HG03520 (cell line): ENCODE data around the gene CDH23.

Source experiments
- ATAC-seq: cut with Tn5 transposase; IDR thresholded peaks from one replicate; pipeline ENCODE4 v1.9.1; 2021; ENCODE audit warnings: mild to moderate bottlenecking, moderate library complexity; ENCODE audit not compliant: unreplicated experiment

Gene CDH23

DNA sequence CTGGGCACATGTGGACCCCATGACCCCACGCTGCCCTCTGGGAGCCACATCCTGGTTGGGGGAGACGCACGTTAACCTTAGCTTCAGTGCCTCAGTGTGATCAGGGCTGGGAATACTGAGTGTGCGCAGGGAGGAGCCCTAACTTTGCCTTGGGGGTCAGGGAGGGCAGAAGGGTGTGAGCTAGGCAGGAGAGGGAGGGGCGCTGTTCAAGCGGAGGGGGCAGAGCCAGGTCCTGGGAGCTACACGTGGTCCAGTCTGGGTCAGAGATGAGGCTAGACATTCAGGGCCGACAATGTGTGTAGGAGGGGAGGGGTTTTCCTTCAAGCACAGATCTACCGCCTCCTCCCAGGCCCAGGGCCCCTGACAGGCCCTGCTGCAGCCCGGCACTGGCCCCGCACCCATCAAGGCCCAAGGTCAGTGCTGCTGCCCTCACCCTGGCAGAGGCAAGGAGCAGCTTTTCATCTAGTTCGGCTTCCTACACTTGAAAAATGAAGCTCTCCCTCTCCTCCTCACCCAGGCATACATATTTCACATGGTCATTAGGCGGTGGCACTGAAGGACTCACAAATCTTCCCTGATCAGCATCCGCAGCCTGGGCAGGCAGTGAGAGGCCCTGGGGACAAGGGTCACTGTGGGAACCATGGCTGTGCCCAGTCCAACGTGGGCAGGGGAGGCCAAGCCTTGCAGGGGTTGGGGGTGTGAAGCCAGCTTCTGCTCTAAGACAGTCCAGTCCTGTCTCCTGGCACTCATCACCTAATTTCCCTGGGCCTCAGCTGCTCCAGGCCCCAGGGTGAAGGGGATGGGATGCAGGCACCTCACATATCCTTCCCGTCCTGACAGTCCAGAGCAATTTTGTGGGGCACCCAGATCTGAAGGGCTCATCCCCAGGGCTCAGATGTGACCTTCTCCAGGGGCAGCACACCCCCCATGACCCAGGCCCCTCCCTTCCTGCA is 275.6 kb downstream of the CDH23 start:
- ATAC-seq = no peak

DNA sequence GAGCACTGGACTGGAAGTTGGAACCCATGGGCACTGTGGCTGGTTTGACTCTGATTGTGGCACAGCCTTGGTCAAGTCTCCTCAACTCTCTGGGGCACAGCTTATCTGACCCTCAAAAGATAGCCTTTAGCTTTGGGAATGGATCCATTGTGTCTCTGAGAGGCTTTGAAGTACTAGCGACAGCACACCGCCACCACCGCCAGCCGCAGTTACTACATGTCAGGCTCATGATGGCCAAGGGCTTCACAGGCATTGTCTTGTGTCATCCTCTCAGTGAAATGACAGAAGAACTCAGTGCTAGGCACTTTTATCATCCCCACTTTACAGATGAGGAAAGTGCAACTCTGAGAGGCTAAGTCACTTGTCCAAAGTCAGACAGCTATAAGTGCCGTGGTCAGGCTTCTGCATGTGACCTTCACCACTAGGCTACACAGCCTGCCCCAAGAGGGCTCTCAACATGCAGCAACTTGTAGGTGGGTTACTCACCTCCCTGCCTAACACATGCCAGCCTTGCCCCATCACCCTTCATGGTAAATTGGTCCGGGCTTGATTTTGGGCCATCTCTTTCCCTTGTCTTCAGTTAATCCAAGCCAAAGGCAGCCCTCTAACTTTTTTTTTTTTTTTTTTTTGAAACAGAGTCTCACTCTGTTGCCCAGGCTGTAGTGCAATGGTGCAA is 278.7 kb downstream of the CDH23 start:
- no peak for ATAC-seq

DNA sequence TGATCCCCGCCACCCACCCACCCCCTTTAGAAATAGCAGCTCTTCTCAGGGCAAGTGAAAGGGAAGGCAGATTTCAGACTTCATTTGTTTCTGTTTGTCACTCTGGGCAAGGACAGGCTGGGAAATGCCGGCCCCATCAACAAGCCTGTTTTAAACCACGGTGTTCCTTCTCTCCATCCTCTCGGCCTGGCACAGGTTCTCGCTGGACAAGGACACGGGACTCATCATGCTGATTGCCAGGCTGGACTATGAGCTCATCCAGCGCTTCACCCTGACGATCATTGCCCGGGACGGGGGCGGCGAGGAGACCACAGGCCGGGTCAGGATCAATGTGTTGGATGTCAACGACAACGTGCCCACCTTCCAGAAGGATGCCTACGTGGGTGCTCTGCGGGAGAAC is 280.5 kb downstream of the CDH23 start:
- ATAC-seq = no peak

DNA sequence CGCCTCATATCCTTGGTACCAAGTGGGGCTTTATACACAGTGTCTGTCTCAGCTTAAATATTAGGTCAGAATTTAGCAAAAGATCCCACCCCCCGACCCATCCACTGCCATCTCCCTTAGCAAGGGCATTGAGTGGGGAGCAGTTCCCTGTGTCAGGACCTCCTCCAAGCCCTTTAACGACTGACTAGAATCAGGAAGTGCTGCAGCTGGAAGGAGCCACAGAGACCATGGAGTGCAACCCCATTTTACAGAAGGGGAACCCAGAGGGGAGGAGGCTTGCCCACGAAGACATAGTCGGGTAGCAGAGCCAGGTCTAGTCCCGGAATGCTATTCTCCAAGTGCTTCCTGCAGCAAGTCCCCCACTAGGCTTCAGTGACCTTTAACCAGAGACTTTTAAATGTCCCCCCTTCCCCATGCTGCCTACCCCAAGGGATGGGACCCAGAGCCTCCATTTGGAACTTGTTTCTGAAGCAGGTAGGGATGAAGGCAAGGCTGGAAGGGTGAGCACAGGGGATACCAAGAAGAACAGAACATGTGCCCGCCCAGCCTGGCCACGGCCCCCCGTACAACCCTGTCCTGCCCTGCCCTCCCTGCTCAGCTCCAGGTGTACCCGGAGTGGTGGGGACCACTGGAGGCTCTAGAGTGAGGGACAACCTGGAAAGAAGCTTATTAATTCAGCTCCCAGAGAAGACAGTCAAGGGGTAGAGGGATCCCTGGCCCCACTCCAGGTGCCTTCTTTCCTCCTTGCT is 281.5 kb downstream of the CDH23 start:
- no peak for ATAC-seq

DNA sequence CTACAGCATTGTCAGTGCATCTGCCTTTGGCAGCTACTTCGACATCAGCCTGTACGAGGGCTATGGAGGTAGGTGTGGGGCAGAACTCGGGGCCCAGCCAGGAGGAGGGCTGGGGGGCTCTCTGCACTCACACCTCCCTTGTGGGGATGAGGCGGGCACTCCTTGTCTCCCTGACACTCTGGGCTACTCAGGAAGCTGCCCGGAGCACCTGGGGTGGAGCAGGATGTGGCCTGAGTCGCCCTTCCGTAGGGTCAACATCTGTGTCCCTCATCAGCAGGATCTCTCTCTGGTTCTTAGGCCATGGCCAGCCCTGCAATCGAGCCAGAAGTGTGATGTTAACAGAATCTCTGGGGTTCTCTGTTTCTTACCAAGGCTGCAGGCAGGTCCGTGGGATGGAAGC is 282.7 kb downstream of the CDH23 start:
- ATAC-seq = no peak

DNA sequence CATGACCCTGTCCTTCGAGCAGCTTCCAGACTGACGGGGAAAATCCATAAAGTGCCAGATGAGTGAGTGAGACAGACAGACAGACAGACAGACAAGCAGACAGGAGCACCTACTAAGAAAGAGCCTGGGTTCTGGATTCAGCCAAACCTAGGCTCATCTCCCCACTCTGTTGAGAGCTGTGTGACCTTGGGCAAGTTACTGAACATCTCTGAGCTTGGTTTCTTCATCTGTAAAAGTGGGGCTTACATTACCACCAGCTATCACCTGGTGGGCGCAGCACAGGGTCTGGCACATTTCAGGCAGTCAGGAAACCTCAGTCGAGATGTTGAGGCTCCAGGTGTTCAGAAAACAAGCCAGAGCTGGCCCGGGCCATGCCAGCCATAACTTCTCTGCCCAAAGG is 285.3 kb downstream of the CDH23 start:
- ATAC-seq = no peak

DNA sequence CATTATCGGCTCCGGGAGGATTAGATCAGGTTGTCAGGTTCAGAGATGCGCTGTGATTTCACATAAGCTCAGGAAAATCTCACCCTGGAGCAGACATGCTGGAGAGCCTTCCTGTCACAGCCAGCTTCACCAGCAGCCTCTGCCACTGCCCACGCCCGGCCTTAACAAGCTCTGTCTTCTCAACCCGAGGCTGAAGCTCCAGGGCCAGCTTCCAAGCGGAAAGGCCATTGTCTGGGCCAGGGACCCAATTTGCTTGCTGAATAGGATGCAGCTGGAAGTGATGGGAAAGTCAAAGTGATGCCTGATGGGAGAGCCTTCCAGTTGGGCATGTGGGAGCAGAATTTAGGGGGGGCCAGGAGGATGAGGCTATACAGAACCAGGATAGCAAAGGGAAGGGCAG is 286.6 kb downstream of the CDH23 start:
- ATAC-seq = no peak

DNA sequence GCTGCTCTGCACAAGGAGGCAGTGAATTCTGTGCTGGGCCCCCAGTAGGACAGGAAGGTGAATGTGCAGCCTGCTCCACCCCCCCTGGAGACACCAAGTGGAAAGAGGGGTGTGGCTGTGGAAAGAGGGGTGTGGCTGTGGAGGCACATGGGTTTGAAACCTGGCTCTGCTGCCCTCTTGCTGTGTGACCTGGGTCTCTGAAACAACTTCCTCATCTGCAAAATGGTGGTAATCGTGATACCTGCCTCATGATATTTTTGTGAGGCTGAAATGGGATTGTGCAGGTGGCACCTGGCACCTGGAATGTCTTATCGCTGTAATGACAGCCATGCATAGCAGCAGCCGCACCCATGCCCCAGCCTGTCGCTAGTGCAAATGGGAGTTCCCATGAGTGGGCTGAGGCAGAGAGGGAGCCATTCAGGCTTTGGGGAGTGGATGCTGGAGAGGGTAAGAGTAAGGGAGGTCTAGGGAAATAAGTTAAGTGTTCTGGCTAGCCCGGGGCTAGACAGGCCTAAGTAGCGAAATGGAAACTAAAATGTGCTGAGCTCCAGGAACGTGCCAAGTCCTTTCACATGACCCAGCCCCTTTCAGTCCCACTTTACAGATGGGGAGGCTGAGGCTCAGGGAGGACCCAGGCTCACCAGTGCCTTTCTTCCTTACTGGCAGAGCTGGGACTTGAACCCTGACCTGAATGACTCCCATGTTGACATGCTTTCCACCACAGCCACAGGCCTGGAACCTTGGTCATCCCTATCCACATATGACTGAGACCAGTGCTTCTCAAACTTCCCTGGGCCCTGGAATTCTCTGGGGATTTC is 287.8 kb downstream of the CDH23 start:
- no peak for ATAC-seq

DNA sequence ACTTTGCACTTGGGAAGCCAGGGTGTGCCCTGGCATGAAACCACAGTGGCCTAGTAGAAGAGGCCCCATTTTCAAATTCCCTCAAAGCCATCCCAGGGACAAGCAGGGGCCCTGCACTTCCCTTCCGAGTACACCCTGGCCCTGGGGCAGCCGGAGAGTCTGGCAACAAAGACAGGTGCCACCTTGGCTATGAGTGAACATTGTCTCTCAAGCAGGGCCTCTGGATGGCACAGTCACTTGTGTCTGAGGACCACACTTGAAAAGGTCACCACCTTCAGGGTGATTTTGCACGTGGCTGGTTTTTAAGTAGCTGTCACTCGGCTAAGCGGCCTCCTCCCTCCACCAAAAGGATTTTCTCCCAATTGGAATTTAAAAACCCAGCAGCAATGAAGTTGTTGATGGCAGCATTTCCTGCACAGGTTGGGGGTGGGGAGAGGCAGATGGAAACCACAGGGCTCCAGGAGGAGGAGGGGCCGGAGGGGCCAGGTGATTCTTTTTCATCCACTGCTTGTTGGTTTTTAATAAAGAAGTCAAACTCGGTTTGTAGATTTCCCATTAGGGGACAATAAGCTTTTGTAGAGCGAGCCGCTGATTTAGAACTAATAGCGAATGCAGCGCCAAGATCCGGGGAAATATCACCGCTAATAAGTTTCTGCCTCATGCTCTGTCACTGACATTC is 289.0 kb downstream of the CDH23 start:
- ATAC-seq = no peak

DNA sequence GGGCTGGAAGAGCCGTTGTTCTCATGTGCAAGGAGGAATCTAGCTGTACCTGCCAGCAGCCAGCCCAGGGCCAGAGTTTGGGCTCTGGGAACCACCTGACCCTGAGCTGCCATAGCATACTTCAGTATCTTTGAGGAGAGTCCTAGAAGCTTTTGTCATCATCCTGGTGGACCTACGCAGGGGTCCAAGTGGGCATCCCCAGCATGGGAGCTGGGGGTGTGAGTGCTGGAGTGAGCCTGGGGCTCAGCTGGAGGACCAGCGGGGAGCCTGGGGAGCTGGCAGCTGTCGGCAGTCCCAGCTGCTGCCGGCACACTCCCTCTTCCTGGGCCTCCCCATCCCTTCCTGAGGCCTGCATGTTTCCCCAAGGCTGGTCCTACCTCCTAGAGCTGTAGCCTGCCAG is 290.4 kb downstream of the CDH23 start:
- no peak for ATAC-seq

DNA sequence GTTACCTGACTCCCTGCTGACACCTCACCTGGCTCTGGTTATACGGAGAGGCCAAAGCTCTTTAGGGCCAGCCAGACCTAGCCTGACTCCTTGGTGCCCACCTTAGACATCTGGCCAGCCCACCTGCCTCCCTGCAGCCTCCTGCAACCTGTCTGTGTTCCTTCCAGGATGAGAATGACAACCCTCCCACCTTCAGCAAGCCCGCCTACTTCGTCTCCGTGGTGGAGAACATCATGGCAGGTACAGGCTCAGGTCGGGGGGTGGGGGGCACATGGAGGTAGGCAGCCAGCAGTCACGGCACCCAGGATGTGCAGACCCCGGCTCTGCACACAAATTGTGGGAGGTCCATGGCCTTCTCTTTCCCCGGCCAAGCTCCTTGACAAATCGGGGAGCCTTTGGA is 290.8 kb downstream of the CDH23 start:
- ATAC-seq = no peak

DNA sequence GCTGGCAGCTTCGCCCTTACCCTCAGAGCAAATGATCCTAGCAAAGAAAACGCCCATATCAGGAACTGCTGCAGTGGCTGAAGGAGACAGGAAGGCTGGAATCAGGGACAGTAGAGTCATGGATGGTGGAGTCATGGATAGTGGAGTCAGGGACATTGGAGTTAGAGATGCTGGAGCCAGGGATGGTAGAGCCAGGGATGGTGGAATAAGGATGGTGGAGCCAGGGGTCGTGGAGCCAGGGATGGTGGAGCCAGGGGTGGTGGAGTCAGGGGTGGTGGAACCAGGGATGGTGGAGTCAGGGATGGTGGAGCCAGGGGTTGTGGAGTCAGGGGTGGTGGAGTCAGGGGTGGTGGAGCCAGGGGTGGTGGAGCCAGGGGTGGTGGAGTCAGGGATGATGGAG is 291.5 kb downstream of the CDH23 start:
- no peak for ATAC-seq

DNA sequence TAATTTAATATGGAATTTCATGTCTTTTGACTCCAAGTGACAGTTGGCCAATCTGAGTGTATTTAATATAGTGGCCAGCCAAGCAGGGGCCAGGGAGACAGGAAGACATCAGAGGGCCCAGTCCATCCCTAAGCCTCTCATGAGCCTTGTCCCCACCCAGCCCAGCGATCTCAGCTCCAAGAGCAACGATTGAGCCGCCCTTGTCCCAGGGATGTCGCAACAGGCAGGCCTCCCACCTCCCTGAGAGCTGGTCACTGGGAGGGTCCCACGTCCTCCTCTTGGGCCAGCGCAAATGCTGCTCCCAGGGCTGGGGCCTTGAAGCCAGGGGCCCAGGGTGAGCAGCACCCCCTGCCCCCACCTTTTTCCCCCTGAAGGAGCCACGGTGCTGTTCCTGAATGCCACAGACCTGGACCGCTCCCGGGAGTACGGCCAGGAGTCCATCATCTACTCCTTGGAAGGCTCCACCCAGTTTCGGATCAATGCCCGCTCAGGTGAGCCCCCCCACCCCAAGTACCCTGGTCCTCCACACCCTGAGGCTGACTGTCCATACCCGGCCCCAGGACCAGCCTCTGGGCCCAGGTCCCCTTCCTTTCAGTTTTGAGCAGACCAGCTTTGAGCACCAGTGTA is 293.5 kb downstream of the CDH23 start:
- ATAC-seq = no peak

DNA sequence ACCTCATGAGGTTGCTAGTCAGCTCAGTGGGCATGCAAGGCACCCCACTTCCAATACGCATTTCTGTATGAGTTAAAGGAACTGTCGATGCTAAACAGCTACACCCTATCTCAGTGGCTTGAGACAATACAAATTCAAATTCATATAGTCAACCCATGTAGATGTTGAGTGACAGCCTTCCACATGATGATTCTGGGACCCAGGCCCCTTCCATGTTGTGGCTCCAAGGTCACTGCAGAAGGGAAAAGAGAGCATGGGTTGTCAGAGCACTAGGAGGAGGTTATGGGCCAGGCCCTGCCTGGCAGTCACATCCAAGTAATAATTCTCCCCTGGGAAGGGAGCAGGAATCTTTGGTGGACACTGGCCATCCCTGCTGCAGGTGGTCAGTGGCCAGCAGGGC is 294.7 kb downstream of the CDH23 start:
- no peak for ATAC-seq

DNA sequence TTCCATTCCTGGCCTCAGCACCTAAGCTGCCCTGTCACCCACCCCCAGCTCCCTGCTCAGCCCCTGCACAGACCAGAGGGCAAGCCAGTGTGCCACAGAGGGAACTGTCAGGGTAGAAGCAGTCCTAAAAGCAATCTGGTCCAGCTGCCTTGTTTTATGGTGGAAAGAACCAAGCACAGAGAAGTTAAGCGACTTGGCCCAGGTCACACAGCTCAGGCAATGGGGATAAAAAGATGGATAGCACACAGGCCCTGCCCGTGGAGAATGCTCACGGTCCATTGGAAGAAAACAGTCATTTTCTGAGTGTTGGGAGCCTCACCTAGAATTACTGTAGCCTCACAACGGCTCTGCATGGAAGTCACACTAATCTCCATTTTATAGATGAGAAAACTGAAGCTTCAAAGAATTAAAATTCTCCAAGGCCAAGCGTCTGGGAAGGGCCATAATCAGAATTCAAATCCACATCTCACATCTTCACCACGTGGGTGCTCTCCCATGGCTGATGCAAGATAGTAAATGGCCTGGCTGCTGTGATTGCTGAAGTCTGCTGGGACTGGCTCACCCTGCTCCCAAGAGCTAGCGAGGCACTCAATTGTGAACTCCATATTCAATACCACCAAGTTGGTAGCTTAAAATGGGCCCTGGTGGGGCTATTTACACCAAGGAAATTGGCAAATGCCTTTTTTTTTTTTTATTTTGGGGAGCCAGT is 296.0 kb downstream of the CDH23 start:
- ATAC-seq = no peak

DNA sequence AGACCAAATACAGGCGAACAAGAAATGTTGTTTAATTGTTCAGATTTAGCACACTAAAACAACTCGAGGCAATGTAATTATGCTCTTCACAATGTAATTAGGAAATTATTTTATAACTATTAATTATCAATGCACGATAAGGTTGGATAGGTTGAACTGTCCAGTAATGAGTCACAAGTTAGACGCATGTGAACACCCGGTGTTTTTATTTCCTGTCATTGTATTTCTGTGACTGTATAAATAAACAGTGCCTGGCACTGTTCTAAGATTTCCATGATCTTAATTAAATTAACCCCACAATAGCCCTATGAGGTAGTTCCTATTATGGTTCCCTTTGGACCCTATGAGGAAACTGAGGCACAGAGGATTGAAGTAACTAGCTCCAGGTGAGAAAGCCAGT is 296.7 kb downstream of the CDH23 start:
- ATAC-seq = no peak

DNA sequence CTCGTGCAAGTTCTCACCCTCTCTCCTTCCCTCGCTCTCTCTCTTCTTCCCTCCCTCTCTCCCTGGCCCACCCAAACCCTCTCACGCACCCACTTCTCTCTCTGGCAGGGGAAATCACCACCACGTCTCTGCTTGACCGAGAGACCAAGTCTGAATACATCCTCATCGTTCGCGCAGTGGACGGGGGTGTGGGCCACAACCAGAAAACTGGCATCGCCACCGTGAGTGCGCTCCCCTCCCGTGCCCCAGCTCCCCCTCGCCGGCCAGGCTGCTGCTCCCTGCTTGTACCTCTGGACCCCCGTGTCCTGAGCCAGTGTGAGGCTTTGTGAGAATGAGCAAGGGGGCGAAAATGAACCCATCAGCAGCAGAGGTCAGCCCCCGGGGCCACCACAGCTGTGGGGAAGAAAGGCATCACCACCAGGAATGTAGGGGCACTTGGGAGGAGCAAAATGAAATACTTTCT is 297.4 kb downstream of the CDH23 start:
- ATAC-seq = no peak

DNA sequence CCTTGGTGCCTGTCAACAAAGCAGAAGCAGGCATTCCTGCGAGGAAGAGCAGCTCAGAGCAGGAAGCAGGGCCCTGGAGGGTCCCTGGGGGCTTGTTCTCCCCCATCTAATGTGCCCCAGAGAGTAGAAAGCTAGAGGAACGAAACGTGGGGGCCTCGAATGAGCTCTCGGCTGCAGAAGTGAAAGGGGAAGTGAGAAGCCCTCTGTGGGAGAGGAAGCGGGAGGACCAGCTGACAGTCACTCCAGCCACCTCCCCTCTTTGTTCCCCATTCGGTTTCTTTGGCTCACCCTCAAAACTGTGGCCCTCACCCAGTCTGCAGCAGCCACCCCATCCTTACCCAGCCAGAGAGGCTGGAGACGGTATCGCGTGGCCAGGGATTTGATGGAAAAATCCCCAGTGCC is 297.8 kb downstream of the CDH23 start:
- ATAC-seq = peak; percentile 54
